ENCODE data around the gene LHFPL5. TPM values are rescaled to one million over a fixed set of nuclear protein-coding genes. Genes with fewer than 3 reads are reported as not detected.

The LHFPL5 gene
- total RNA-seq (2016; rRNA removed; fragmentation: Illumina TruSeq; extraction: Trizol), result not detected in 2 replicates
- total RNA-seq (2016; cell fraction: cytosol; rRNA removed; fragmentation: Illumina TruSeq; extraction: Trizol; ENCODE audit: low read depth), result not detected in 2 replicates
- total RNA-seq (2016; cell fraction: insoluble cytoplasmic fraction; rRNA removed; fragmentation: Illumina TruSeq; extraction: Trizol), result not detected in 2 replicates
- not detected in 2 replicates for total RNA-seq (2016; cell fraction: membrane; rRNA removed; fragmentation: Illumina TruSeq; extraction: Trizol)
- total RNA-seq (2016; cell fraction: nucleus; rRNA removed; fragmentation: Illumina TruSeq; extraction: Trizol), result not detected in 2 replicates
- 0.03 TPM in 1 of 2 replicates, not detected in the other for polyA plus RNA-seq (2011; rRNA removed)
- polyA plus RNA-seq (2011; cell fraction: cytosol; rRNA removed), result 0.07 TPM in 1 of 2 replicates, not detected in the other
- polyA plus RNA-seq (2011; cell fraction: nucleus; rRNA removed), result not detected in 2 replicates
- polyA plus RNA-seq (2012), result not detected in 2 replicates
- polyA plus RNA-seq (2016; cell fraction: cytosol; fragmentation: Illumina TruSeq; extraction: Trizol; ENCODE audit: low read depth), result not detected in 2 replicates
- not detected in 2 replicates for polyA plus RNA-seq (2016; cell fraction: insoluble cytoplasmic fraction; fragmentation: Illumina TruSeq; extraction: Trizol; ENCODE audit: low read depth)
- not detected in 2 replicates for polyA plus RNA-seq (2016; cell fraction: membrane; fragmentation: Illumina TruSeq; extraction: Trizol; ENCODE audit: low read depth)
- polyA plus RNA-seq (2016; cell fraction: nucleus; fragmentation: Illumina TruSeq; extraction: Trizol; ENCODE audit: insufficient read depth, low read depth), result not detected in 2 replicates
- polyA minus RNA-seq (2011; rRNA and poly(A)+ RNA removed; ENCODE audit: low replicate concordance), result 0.44 and 1.1 TPM in 2 replicates
- polyA minus RNA-seq (2011; cell fraction: cytosol; rRNA and poly(A)+ RNA removed), result not detected in 2 replicates
- polyA minus RNA-seq (2011; cell fraction: nucleus; rRNA and poly(A)+ RNA removed), result 0.50 TPM in 1 of 2 replicates, not detected in the other
- Bru-seq, nascent RNA, result percentile 11 among the genes with signal in this experiment
- BruChase-seq, experiment 1, labeled RNA remaining after a 6-hour chase, result percentile 12 among the genes with signal in this experiment
- BruChase-seq, experiment 2, labeled RNA remaining after a 2-hour chase, result percentile 11 among the genes with signal in this experiment
- long read RNA-seq, experiment 1, result 0 reads
- long read RNA-seq, experiment 2, result 0 reads

- WGBS (ENCODE audit: low lambda C conversion rate), result 13% methylated on average over 24 of the region's 40 CpGs
- Histone ChIP-seq H3K4me1 (ENCODE audit: insufficient read depth, low read length) (no peaks in the 10 kb centered on the region), H3K4me2 (ENCODE audit: low read depth, low read length) (peak within 1 kb of the TSS; percentile 98), H2AFZ (ENCODE audit: low read length) (peak within 1 kb of the TSS; percentile 76), H3K4me3 (replicated peaks in 1 of 3; ENCODE audit: insufficient read depth in 1 of 3, low read depth in 2 of 3, low read length in 3 of 3) (peak within 1 kb of the TSS; percentile 15 to 74 (median 55); a peak in 5 of 6 replicates), H3K27me3 (ENCODE audit: control insufficient read depth in 1 of 2, insufficient read depth in 2 of 2, low read length in 2 of 2) (no peaks in the 10 kb centered on the region), H3K9ac (ENCODE audit: insufficient read depth, low read depth, low read length) (no peak within 1 kb of the TSS), H3K36me3 (replicated peaks in 1 of 2; ENCODE audit: control insufficient read depth in 1 of 2, insufficient read depth in 2 of 2, low read length in 2 of 2) (no peaks in the 10 kb centered on the region), H4K20me1 (ENCODE audit: insufficient read depth, low read length) (no peaks in the 10 kb centered on the region; the same call in 1 of the 2 replicates), H3K79me2 (ENCODE audit: insufficient read depth, low read length) (no peaks in the 10 kb centered on the region), H3K27ac (ENCODE audit: extremely low read length, insufficient read depth, low read length) (no peak within 1 kb of the TSS), H3K9me3 (ENCODE audit: low read length) (no peaks in the 10 kb centered on the region)
- CTCF ChIA-PET (ENCODE audit: low intra/inter-chr PET ratio, low total read pairs), result no interaction called here
- in situ Hi-C loops (cut with HindIII; ENCODE audit: extremely low pct_ligation_motif_present, low pct_unique_long_range_greater_than_20kb) (no loop called here), intact Hi-C loops (cut with micrococcal nuclease; ENCODE audit: unreplicated experiment) (no loop called here)
- DNase-seq (ENCODE audit: low spot score), result peak; percentile 32
- BruUV-seq (replicated peaks), result no TSS peak
- ATAC-seq, result peak; percentile 99
- POLR2A ChIA-PET, result interaction anchor here (0.6 kb wide), 1 partner anchor 59 kb away, joined by 3 read pairs; no protein-coding TSS in a partner anchor
- peak; percentile 34 for FAIRE-seq
- no peak for TF ChIP-seq TCF12 (IDR thresholded peaks at IDR 0.05)
- TF ChIP-seq TCF12 (CRISPR knock-in tag; IDR thresholded peaks at IDR 0.05), result peak; percentile 92; the same call in 1 of the 2 replicates
- no peak for TF ChIP-seq ATM (IDR thresholded peaks at IDR 0.05; ENCODE audit: borderline replicate concordance)
- peak; percentile 99 for TF ChIP-seq ZIK1 (CRISPR knock-in tag; IDR thresholded peaks at IDR 0.05; ENCODE audit: borderline replicate concordance, low read depth)
- no peak for TF ChIP-seq GATA4 (IDR thresholded peaks at IDR 0.05; ENCODE audit: borderline replicate concordance, low read depth)
- TF ChIP-seq MBD4 (IDR thresholded peaks at IDR 0.05; ENCODE audit: borderline replicate concordance, low read length), result no peak
- peak; percentile 77 for TF ChIP-seq TFDP2 (CRISPR knock-in tag; IDR thresholded peaks at IDR 0.05)
- peak; percentile 90 for TF ChIP-seq PPARG (CRISPR knock-in tag; conservative IDR thresholded peaks at IDR 0.05)
- peak; percentile 94; the same call in 1 of the 2 replicates for TF ChIP-seq HINFP (CRISPR knock-in tag; IDR thresholded peaks at IDR 0.05; ENCODE audit: low read depth)
- TF ChIP-seq HMGA1 (CRISPR knock-in tag; conservative IDR thresholded peaks at IDR 0.05), result no peak
- TF ChIP-seq ZNF784 (CRISPR knock-in tag; IDR thresholded peaks at IDR 0.05; ENCODE audit: borderline replicate concordance), result peak; percentile 97
- TF ChIP-seq PHF21A (CRISPR knock-in tag; IDR thresholded peaks at IDR 0.05), result no peak
- peak; percentile 86; the same call in 1 of the 2 replicates for TF ChIP-seq SMAD1 (CRISPR knock-in tag; IDR thresholded peaks at IDR 0.05; ENCODE audit: borderline replicate concordance, low read depth)
- TF ChIP-seq SRY (CRISPR knock-in tag; IDR thresholded peaks at IDR 0.05), result peak; percentile 99
- peak; percentile 90 for TF ChIP-seq CBFB (CRISPR knock-in tag; IDR thresholded peaks at IDR 0.05)
- TF ChIP-seq ZBTB42 (CRISPR knock-in tag; IDR thresholded peaks at IDR 0.05), result peak; percentile 95
- no peak for TF ChIP-seq MAFF (IDR thresholded peaks at IDR 0.05; ENCODE audit: low read depth, low read length)
Measured at GRCh38 chr6:35804996-35805736, at the start of gene LHFPL5. Gene LHFPL5 (plus strand): TSS chr6:35805352. CDS start chr6:35805671, 319 bp downstream.
